ENCODE data around the gene SNCAIP. TPM values are rescaled to one million over a fixed set of nuclear protein-coding genes. Genes with fewer than 3 reads are reported as not detected.
A peak's percentile ranks its signal among the peaks of the same experiment; 100 is the strongest.

The SNCAIP gene
- total RNA-seq, 1 donor from 2014 or later, result 4.4 TPM

- DNase-seq, result no peak
- intact Hi-C loops (cut with DNase I), result no loop called here
- no peaks in the 10 kb centered on the region for H3K9me3 ChIP-seq
- no peak overlapping the region for H3K4me3 ChIP-seq
- no peak for TF ChIP-seq CTCF (IDR thresholded peaks at IDR 0.05)
- H3K4me1 ChIP-seq, result no peaks in the 10 kb centered on the region
- no peak for ATAC-seq
- H3K36me3 ChIP-seq, result no peaks in the 10 kb centered on the region
- H3K27me3 ChIP-seq (ENCODE audit: low read depth), result no peaks in the 10 kb centered on the region
- no peak overlapping the region for H3K27ac ChIP-seq
These were observed 28.4 kb upstream of the SNCAIP start for GRCh38 chr5:122283592-122283991.

DNA sequence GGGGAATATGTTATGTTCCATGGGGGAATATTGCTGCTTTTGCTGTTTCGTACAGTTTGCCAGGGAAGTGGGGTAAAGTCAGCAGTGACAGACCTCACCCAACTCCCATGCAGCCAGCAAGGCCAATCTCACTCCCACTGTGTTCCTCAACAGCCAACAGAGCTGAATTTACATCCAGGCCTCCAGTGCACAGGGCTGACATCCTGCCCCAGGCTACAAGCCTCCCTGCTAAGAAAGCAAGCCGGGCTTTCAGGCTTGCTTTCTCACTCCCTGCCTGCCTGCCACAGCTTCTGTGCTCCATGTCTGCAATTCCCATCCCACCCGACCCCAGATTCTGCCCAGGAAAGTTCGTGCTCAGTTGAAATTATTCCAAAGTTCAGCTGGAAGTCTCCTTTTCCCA, 25.5 kb upstream of the SNCAIP start:
- intact Hi-C loops (cut with DNase I), result no loop called here
- H3K4me1 ChIP-seq, result no peaks in the 10 kb centered on the region
- H3K9me3 ChIP-seq, result no peaks in the 10 kb centered on the region
- H3K36me3 ChIP-seq, result no peaks in the 10 kb centered on the region
- ATAC-seq, result no peak
- H3K4me3 ChIP-seq, result no peak overlapping the region
- no peaks in the 10 kb centered on the region for H3K27me3 ChIP-seq (ENCODE audit: low read depth)
- DNase-seq, result no peak
- no peak overlapping the region for H3K27ac ChIP-seq
- TF ChIP-seq CTCF (IDR thresholded peaks at IDR 0.05), result no peak

DNA sequence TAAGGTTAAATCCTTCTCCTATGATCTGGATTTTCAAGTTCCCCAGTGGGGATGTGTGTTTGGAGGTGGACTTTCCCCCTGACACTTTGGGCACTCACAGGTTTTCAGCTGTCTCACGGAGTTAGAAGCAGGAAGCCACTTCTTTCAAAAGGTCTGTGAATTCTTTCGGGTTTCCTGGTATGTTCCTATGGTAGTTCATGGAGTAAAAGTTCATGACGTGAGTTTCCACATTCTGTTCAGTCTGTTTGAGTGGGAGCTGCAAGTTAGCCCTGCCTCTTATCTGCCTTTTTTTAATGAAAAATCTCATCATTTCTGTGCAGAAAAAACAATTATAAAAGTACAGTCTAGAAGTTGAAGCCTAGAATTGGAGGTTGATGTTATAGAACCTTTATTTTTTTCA, 24.9 kb upstream of the SNCAIP start:
- H3K4me3 ChIP-seq, result no peak overlapping the region
- no peaks in the 10 kb centered on the region for H3K27me3 ChIP-seq (ENCODE audit: low read depth)
- no peak for DNase-seq
- no peaks in the 10 kb centered on the region for H3K36me3 ChIP-seq
- no peak for ATAC-seq
- H3K27ac ChIP-seq, result no peak overlapping the region
- H3K4me1 ChIP-seq, result no peaks in the 10 kb centered on the region
- no peaks in the 10 kb centered on the region for H3K9me3 ChIP-seq
- intact Hi-C loops (cut with DNase I), result no loop called here
- no peak for TF ChIP-seq CTCF (IDR thresholded peaks at IDR 0.05)

GRCh38 chr5:122291000-122291901, 20.8 kb upstream of the SNCAIP start:
- no peaks in the 10 kb centered on the region for H3K27me3 ChIP-seq (ENCODE audit: low read depth)
- H3K9me3 ChIP-seq, result no peaks in the 10 kb centered on the region
- no peak for TF ChIP-seq CTCF (IDR thresholded peaks at IDR 0.05)
- DNase-seq (no peak), ATAC-seq (peak in 1 of 2 donors; percentile 18)
- H3K36me3 ChIP-seq, result no peaks in the 10 kb centered on the region
- no peak overlapping the region for H3K4me3 ChIP-seq
- no peaks in the 10 kb centered on the region for H3K4me1 ChIP-seq
- intact Hi-C loops (cut with DNase I), result no loop called here
- no peak overlapping the region for H3K27ac ChIP-seq

GRCh38 chr5:122292332-122292731, 19.7 kb upstream of the SNCAIP start:
- no peaks in the 10 kb centered on the region for H3K4me1 ChIP-seq
- ATAC-seq, result no peak
- H3K27me3 ChIP-seq (ENCODE audit: low read depth), result no peaks in the 10 kb centered on the region
- no peak overlapping the region for H3K4me3 ChIP-seq
- DNase-seq, result no peak
- H3K27ac ChIP-seq, result no peak overlapping the region
- no peaks in the 10 kb centered on the region for H3K36me3 ChIP-seq
- intact Hi-C loops (cut with DNase I), result no loop called here
- H3K9me3 ChIP-seq, result no peaks in the 10 kb centered on the region
- TF ChIP-seq CTCF (IDR thresholded peaks at IDR 0.05), result no peak

Measured in lower lobe of right lung (tissue), 2 donors.